AG04449 (cell line): ENCODE data around the gene SULT4A1.
"Not testable (repeated sequence)": the region's sequence is repeated elsewhere in the genome, so short reads cannot be mapped to it uniquely, and the experiment has no call there.

Experiments used
- CTCF ChIA-PET: fragments of 350-600 bp; formaldehyde crosslinking; extraction: SDS; loops from one replicate; lab custom pipeline; 2021; ENCODE audit warnings: antibody characterized with exemption; lab: Yijun Ruan, JAX
- POLR2A ChIA-PET: fragments of 400-600, 350-600 bp; formaldehyde crosslinking; extraction: SDS; loops from one replicate; lab custom pipeline; 2020; ENCODE audit warnings: antibody characterized with exemption, inconsistent platforms; lab: Yijun Ruan, JAX
- DNase-seq: peaks from one replicate; pipeline ENCODE4 v3.0.0-alpha.2; 2010; ENCODE audit warnings: low read depth, low spot score
- H3K4me3 ChIP-seq: 2 replicates; pipeline ENCODE4 v1.5.1; 2011; ENCODE audit warnings: low read depth, mild to moderate bottlenecking, control low read depth, low read length
- TF ChIP-seq, protein P1 (sequence below): IDR thresholded peaks from one replicate; pipeline ENCODE4 v1.5.1; 2011; ENCODE audit warnings: mild to moderate bottlenecking, moderate library complexity, low read length, control low read depth, inconsistent platforms; ENCODE audit not compliant: insufficient read depth; ENCODE audit errors: missing control alignments

Gene SULT4A1

GRCh38 chr22:43879901-43880540, 17.7 kb upstream of the SULT4A1 start:
- POLR2A ChIA-PET: interaction anchor here (0.7 kb wide), 1 partner anchor 328 kb away, joined by 3 read pairs; no protein-coding TSS in a partner anchor
- no peak overlapping the region for H3K4me3 ChIP-seq
- CTCF ChIA-PET: interaction anchor here (1.1 to 1.4 kb wide), 2 partner anchors 65 to 66 kb away, joined by 4 read pairs; no protein-coding TSS in a partner anchor
- no peak for DNase-seq
- TF ChIP-seq, protein P1, sequence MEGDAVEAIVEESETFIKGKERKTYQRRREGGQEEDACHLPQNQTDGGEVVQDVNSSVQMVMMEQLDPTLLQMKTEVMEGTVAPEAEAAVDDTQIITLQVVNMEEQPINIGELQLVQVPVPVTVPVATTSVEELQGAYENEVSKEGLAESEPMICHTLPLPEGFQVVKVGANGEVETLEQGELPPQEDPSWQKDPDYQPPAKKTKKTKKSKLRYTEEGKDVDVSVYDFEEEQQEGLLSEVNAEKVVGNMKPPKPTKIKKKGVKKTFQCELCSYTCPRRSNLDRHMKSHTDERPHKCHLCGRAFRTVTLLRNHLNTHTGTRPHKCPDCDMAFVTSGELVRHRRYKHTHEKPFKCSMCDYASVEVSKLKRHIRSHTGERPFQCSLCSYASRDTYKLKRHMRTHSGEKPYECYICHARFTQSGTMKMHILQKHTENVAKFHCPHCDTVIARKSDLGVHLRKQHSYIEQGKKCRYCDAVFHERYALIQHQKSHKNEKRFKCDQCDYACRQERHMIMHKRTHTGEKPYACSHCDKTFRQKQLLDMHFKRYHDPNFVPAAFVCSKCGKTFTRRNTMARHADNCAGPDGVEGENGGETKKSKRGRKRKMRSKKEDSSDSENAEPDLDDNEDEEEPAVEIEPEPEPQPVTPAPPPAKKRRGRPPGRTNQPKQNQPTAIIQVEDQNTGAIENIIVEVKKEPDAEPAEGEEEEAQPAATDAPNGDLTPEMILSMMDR: no peak

DNA sequence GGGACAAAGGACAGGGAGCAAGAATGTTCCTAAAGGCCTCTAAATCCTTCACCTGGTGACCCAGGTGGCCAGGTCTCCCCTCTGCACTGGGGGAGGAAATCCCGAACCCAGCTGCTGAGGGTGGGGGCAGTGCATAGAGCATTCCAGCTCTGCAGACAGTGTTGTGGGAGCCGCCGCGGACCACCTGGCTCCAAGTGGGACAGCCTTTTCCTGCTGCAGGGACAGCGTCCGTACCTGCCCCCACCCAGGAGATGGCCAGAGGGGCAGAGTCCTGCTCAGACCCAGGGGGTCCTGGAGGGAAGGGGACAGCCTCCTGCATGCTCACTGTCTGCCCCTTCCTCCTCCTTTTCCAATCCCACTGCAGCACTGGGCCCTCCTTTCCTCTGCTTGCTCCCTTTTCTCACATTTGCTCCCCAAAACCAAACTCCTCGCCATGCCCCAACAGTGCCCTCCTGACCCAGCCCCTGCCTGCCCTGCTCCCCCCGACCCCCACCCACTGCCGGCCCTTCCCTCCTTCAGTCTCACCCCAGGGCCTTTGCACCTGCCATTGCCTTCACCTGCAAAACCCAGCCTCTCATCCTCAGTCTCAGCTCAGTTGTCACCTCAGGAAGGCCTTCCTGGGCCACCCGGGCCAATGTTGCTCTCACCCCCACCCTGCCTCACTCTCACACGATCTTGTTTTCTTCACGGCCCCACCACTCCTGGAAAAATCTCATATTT, 16.7 kb upstream of the SULT4A1 start:
- ChIA-PET POLR2A (no interaction called here), CTCF (interaction anchor here (1.1 kb wide), 1 partner anchor 66 kb away, joined by 4 read pairs; no protein-coding TSS in a partner anchor)
- TF ChIP-seq, protein P1: no peak
- H3K4me3 ChIP-seq: no peak overlapping the region
- DNase-seq: no peak

DNA sequence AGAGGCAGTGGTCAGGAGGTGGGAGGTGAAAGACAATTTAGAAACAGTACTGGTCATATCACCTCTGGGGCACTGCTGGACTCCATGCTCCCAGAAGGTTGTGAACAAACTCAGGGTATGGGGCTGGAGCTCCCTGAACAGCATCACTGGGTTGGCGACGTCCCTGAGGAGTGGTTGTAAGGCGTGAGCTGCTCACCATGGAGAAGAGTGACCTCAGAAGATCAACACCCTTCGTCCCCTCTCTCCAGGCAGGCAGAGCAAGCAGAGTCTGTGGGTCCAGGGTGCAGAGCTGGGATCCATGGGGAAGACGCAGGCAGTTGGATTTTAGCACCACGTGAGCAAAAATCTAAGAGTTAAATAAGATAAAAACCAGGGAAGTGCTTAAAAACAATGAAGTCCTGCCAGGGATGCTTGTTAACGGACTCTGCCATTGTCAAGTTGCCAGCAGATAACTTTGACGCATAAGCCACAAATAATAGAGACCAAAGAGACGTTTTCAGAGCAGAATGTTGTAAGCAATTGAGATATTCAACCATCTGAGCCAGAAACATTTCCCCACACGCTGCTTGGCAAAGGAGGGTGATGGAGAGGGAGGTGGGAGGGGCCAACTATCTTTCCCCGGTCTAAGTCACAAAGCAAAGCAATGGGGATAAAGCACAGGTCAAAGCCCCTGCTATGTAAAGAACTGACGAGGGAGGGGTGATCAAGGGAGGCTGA, 15.9 kb upstream of the SULT4A1 start:
- CTCF ChIA-PET: interaction anchor here (1.1 to 2.7 kb wide), 3 partner anchors 10 to 67 kb away, joined by 3 to 8 read pairs (median 4); no protein-coding TSS in a partner anchor

GRCh38 chr22:43876866-43877509, 14.7 kb upstream of the SULT4A1 start:
- H3K4me3 ChIP-seq: no peak overlapping the region
- TF ChIP-seq, protein P1: no peak
- DNase-seq: no peak
- POLR2A ChIA-PET: no interaction called here
- CTCF ChIA-PET: interaction anchor here (0.9 to 2.7 kb wide), 6 partner anchors 8 to 69 kb away, joined by 3 to 23 read pairs (median 4); no protein-coding TSS in a partner anchor

More for the DNA sequence above, 15.9 kb upstream of the SULT4A1 start:
- no peak overlapping the region for H3K4me3 ChIP-seq
- no peak for DNase-seq
- TF ChIP-seq, protein P1: no peak
- POLR2A ChIA-PET: no interaction called here

- ChIA-PET POLR2A (no interaction called here), CTCF (interaction anchor here (2.7 to 2.8 kb wide), 2 partner anchors 13 to 15 kb away, joined by 14 to 15 read pairs; no protein-coding TSS in a partner anchor)
- DNase-seq: no peak
- no peak overlapping the region for H3K4me3 ChIP-seq
- TF ChIP-seq, protein P1: no peak
Observed at GRCh38 chr22:43869799-43870198, 7.5 kb upstream of the SULT4A1 start.

DNA sequence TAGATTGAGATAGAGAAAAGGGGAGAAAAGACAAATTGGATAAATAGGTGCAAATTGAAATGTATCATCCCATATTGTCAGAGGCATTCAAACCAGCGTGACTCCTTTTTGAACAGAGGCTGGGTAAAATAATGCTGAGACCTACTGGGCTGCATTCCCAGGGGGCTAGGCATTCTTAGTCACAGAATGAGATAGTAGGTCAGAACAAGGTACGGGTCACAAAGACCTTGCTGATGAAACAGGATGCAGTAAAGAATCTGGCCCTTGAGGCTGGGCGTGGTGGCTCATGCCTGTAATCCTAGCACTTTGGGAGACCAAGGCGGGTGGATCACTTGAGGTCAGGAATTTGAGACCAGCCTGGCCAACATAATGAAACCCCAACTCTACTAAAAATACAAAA, 6.7 kb upstream of the SULT4A1 start:
- POLR2A ChIA-PET, H3K4me3 ChIP-seq, DNase-seq: not testable (repeated sequence)
- CTCF ChIA-PET: interaction anchor here (1.0 to 2.8 kb wide), 3 partner anchors 14 to 35 kb away, joined by 3 to 15 read pairs (median 14); no protein-coding TSS in a partner anchor
